Aorta (tissue), 5 donors: ENCODE measurements around the gene JARID2. TPM values are rescaled to one million over a fixed set of nuclear protein-coding genes. Genes with fewer than 3 reads are reported as not detected.

Source experiments
- ATAC-seq: fragments of 200-7000 bp; cut with Tn5 transposase; one replicate; pipeline ENCODE4 v1.9.1; 2022; ENCODE audit warnings: moderate library complexity; ENCODE audit not compliant: low FRiP score
- DNase-seq, 2 donors: peaks; one replicate each; pipeline ENCODE4 v3.0.0-alpha.2; 2020
- H3K27ac ChIP-seq, 2 donors: one replicate each; pipeline ENCODE4 v1.5.1; 2013; ENCODE audit warnings: low read length in 2 of 2, mild to moderate bottlenecking in 2 of 2, moderate library complexity in 2 of 2, control low read depth in 1 of 2, inconsistent platforms in 1 of 2, low read depth in 1 of 2
- H3K27me3 ChIP-seq, 2 donors: one replicate each; pipeline ENCODE4 v1.6.1; 2013; ENCODE audit warnings: control low read depth in 1 of 2, low read length in 1 of 2, mild to moderate bottlenecking in 1 of 2, moderate library complexity in 1 of 2; ENCODE audit not compliant: insufficient read depth in 2 of 2, control insufficient read depth in 1 of 2
- H3K36me3 ChIP-seq, 2 donors: one replicate each; pipeline ENCODE4 v1.6.1; 2013; ENCODE audit warnings: control low read depth in 1 of 2, low read length in 1 of 2, mild to moderate bottlenecking in 1 of 2; ENCODE audit not compliant: insufficient read depth in 2 of 2, control insufficient read depth in 1 of 2
- H3K4me1 ChIP-seq, 2 donors: one replicate each; pipeline ENCODE4 v1.6.1; 2013; ENCODE audit warnings: low read length in 2 of 2, control low read depth in 1 of 2, mild to moderate bottlenecking in 1 of 2, moderate library complexity in 1 of 2; ENCODE audit not compliant: insufficient read depth in 2 of 2, control insufficient read depth in 1 of 2
- H3K4me3 ChIP-seq, 2 donors: one replicate each; pipeline ENCODE4 v1.5.1; 2013; ENCODE audit warnings: low read length in 2 of 2, control low read depth in 1 of 2, mild to moderate bottlenecking in 1 of 2
- H3K9me3 ChIP-seq: one replicate; pipeline ENCODE4 v1.6.1; 2013; ENCODE audit warnings: mild to moderate bottlenecking, low read length; ENCODE audit not compliant: control insufficient read depth
- WGBS, 2 donors: extraction: QIAGEN DNeasy Blood & Tissue Kit; methylation state at CpG; one replicate each; pipeline ENCODE4 v1.1.7; 2013; 5-methylcytosine and 5-hydroxymethylcytosine counted together
- intact Hi-C, 2 donors: fragments of 100-400 bp; cut with DNase I; formaldehyde crosslinking; loops; one replicate each; pipeline versions ENCODE4 v1.14.2 to v1.15.0; 2022
- polyA plus RNA-seq, 2 donors: library from polyadenylated mRNA; stranded (reverse); fragments of 200-250 nt; gene quantifications; one replicate each; pipeline ENCODE4 v1.2.3, GENCODE V29; 2013
- total RNA-seq, 2 donors: library from RNA; stranded (reverse); fragmentation: NEBNext Ultra II Directional; extraction: Animal tissue kit (Norgen Biotek cat#: 25700); gene quantifications; one replicate each; pipeline ENCODE4 v1.2.1, GENCODE V29; 2021
- donor health status: healthy with polysubstance abuse.
- donor health status: Bipolar disorder and iron deficiency.
- donor health status: DM: no; HTN: no; CAD: no.
- donor health status: DM: no; HTN: no; CAD: no.
- donor health status: DM: yes; HTN: yes; CAD: no.

Gene JARID2
- total and polyA plus RNA-seq, 4 donors, result 0.88 to 13.0 (median 7.1) TPM

DNA sequence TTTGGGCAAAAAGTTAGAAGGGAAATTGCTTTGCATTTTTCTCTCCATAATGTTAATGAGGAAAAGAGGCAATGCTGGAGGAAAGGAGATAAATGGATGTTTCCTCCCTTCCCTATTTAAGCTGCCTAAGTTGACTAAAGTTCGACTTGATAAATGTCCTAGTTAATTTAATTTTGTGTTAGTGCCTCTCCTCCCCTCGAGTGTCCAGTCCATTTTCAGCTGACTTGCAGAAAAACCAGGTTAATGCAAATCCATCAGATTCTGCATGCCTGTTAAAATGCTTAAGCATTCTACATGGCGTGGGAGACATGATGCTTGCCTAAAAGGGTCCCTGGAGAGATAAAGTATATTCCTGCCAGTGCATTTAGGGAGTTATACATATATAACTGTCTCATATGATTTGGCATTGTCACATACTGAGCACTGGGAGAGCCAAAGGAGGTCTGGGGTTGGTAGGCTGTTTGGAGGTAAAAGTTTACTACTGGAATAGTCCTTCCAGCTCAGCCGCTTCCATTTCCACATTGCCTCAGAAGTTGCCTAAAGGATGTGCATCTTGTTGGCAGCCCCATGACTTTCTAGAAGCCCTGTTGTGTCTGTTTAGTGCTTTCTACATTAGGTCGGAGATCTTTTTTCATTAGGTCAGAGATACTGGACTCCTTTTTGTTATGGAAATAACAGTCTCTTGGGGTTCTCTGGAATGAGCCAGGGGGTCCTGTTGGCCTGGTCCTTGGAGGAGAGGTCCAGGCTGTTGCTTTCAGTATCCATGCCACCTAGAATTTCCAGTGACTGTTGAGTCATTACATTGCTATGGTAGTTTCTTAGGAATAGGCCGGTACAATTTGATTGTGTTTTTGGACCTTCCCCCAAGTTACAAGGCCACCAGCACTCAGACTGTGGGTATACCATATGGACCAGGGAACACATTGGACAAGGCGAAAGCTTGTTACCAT lies 30.4 kb downstream of the JARID2 start:
- Histone ChIP-seq H3K27me3 (no peaks in the 10 kb centered on the region), H3K4me1 (no peaks in the 10 kb centered on the region), H3K4me3 (no peak overlapping the region), H3K9me3 (no peaks in the 10 kb centered on the region), H3K36me3 (no peaks in the 10 kb centered on the region), H3K27ac (no peak overlapping the region)
- no peak for DNase-seq
- no peak for ATAC-seq
- 86 to 92% methylated on average over 7 of the region's 7 CpGs for WGBS, 2 donors
- intact Hi-C loops, result no loop called here

- H3K27me3 ChIP-seq, result no peaks in the 10 kb centered on the region
- no peaks in the 10 kb centered on the region for H3K4me1 ChIP-seq
Observed at GRCh38 chr6:15279047-15279661, 33.3 kb downstream of the JARID2 start.

GRCh38 chr6:15280028-15280427 lies 34.2 kb downstream of the JARID2 start:
- Histone ChIP-seq H3K27me3 (no peaks in the 10 kb centered on the region), H3K36me3 (no peaks in the 10 kb centered on the region), H3K4me3 (no peak overlapping the region), H3K4me1 (no peaks in the 10 kb centered on the region), H3K9me3 (no peaks in the 10 kb centered on the region), H3K27ac (no peak overlapping the region)
- ATAC-seq (peak; percentile 74), DNase-seq (no peak)
- 1 to 2% methylated on average over 6 of the region's 6 CpGs for WGBS, 2 donors
- intact Hi-C loops, result no loop called here

More at GRCh38 chr6:15279047-15279661, 33.3 kb downstream of the JARID2 start:
- no peaks in the 10 kb centered on the region for H3K36me3 ChIP-seq
- ATAC-seq (no peak), DNase-seq (no peak)
- no peak overlapping the region for H3K4me3 ChIP-seq
- H3K27ac ChIP-seq, result no peak overlapping the region
- WGBS, 2 donors, result 73 to 94% methylated on average over 5 of the region's 5 CpGs
- intact Hi-C loops, result no loop called here
- no peaks in the 10 kb centered on the region for H3K9me3 ChIP-seq

- H3K27ac ChIP-seq, result no peak overlapping the region
- H3K27me3 ChIP-seq, result no peaks in the 10 kb centered on the region
- no peak overlapping the region for H3K4me3 ChIP-seq
- no peak for DNase-seq
- WGBS, 2 donors, result 96% methylated on average over 8 of the region's 8 CpGs
- H3K4me1 ChIP-seq, result no peaks in the 10 kb centered on the region
- H3K9me3 ChIP-seq, result no peaks in the 10 kb centered on the region
- no peaks in the 10 kb centered on the region for H3K36me3 ChIP-seq
- ATAC-seq, result no peak
- intact Hi-C loops, result no loop called here
Observed at GRCh38 chr6:15280961-15281360, 35.1 kb downstream of the JARID2 start.

GRCh38 chr6:15282334-15282733 lies 36.5 kb downstream of the JARID2 start:
- Histone ChIP-seq H3K27me3 (no peaks in the 10 kb centered on the region), H3K27ac (no peak overlapping the region), H3K4me3 (no peak overlapping the region), H3K4me1 (no peaks in the 10 kb centered on the region), H3K36me3 (no peaks in the 10 kb centered on the region), H3K9me3 (no peaks in the 10 kb centered on the region)
- WGBS, 2 donors, result 98 to 99% methylated on average over 4 of the region's 4 CpGs
- intact Hi-C loops, result no loop called here
- DNase-seq (no peak), ATAC-seq (no peak)

GRCh38 chr6:15283986-15284361 lies 38.1 kb downstream of the JARID2 start:
- no peaks in the 10 kb centered on the region for H3K36me3 ChIP-seq
- H3K4me1 ChIP-seq, result no peaks in the 10 kb centered on the region
- ATAC-seq (no peak), DNase-seq (no peak)
- 32 to 39% methylated on average over 3 of the region's 3 CpGs for WGBS, 2 donors
- no peaks in the 10 kb centered on the region for H3K9me3 ChIP-seq
- no peak overlapping the region for H3K27ac ChIP-seq
- intact Hi-C loops, result no loop called here
- H3K4me3 ChIP-seq, result no peak overlapping the region
- H3K27me3 ChIP-seq, result no peaks in the 10 kb centered on the region

- WGBS, 2 donors, result 98 to 100% methylated on average over 1 of the region's 1 CpG
- no peak for ATAC-seq
Observed at GRCh38 chr6:15284743-15285142, 38.9 kb downstream of the JARID2 start.

GRCh38 chr6:15285682-15286294 lies 39.9 kb downstream of the JARID2 start:
- ATAC-seq, result no peak
- Histone ChIP-seq H3K27me3 (no peaks in the 10 kb centered on the region), H3K9me3 (no peaks in the 10 kb centered on the region), H3K36me3 (no peaks in the 10 kb centered on the region), H3K4me3 (no peak overlapping the region), H3K27ac (no peak overlapping the region), H3K4me1 (no peaks in the 10 kb centered on the region)
- intact Hi-C loops, result no loop called here
- DNase-seq, result no peak
- WGBS, 2 donors, result 89 to 94% methylated on average over 3 of the region's 3 CpGs

More at GRCh38 chr6:15284743-15285142, 38.9 kb downstream of the JARID2 start:
- Histone ChIP-seq H3K27me3 (no peaks in the 10 kb centered on the region), H3K4me3 (no peak overlapping the region), H3K36me3 (no peaks in the 10 kb centered on the region), H3K27ac (no peak overlapping the region), H3K4me1 (no peaks in the 10 kb centered on the region), H3K9me3 (no peaks in the 10 kb centered on the region)
- intact Hi-C loops, result no loop called here
- no peak for DNase-seq
